Subcutaneous abdominal adipose tissue (tissue), 5 donors: ENCODE data around the gene ATG2A.

ENCODE experiments used
- H3K27ac ChIP-seq: one replicate; pipeline ENCODE4 v1.7.0; 2013; ENCODE audit warnings: low read depth, mild to moderate bottlenecking, inconsistent platforms, low read length, moderate library complexity
- H3K27me3 ChIP-seq, 5 donors: one replicate each; pipeline ENCODE4 v1.7.0; 2013; ENCODE audit warnings: low read length in 5 of 5, inconsistent platforms in 1 of 5; ENCODE audit not compliant: control insufficient read depth in 5 of 5, insufficient read depth in 4 of 5
- H3K36me3 ChIP-seq, 5 donors: one replicate each; pipeline ENCODE4 v1.7.0; 2013; ENCODE audit warnings: low read length in 5 of 5; ENCODE audit not compliant: control insufficient read depth in 5 of 5, insufficient read depth in 5 of 5
- H3K4me1 ChIP-seq, 5 donors: one replicate each; pipeline ENCODE4 v1.7.0; 2013; ENCODE audit warnings: low read length in 5 of 5, mild to moderate bottlenecking in 3 of 5, moderate library complexity in 1 of 5; ENCODE audit not compliant: control insufficient read depth in 5 of 5, insufficient read depth in 5 of 5
- H3K4me3 ChIP-seq, 5 donors: one replicate each; pipeline ENCODE4 v1.7.0; 2013; ENCODE audit warnings: low read length in 5 of 5, low read depth in 1 of 5
- H3K9ac ChIP-seq, 5 donors: one replicate each; pipeline ENCODE4 v1.7.0; 2013; ENCODE audit warnings: low read length in 5 of 5, mild to moderate bottlenecking in 4 of 5, moderate library complexity in 3 of 5
- H3K9me3 ChIP-seq, 5 donors: one replicate each; pipeline ENCODE4 v1.7.0; 2013; ENCODE audit warnings: low read length in 5 of 5; ENCODE audit not compliant: control insufficient read depth in 5 of 5
- donor health status: healthy.
- donor health status: healthy.
- donor health status: healthy.
- donor health status: healthy.
- donor health status: healthy.

Gene ATG2A

DNA sequence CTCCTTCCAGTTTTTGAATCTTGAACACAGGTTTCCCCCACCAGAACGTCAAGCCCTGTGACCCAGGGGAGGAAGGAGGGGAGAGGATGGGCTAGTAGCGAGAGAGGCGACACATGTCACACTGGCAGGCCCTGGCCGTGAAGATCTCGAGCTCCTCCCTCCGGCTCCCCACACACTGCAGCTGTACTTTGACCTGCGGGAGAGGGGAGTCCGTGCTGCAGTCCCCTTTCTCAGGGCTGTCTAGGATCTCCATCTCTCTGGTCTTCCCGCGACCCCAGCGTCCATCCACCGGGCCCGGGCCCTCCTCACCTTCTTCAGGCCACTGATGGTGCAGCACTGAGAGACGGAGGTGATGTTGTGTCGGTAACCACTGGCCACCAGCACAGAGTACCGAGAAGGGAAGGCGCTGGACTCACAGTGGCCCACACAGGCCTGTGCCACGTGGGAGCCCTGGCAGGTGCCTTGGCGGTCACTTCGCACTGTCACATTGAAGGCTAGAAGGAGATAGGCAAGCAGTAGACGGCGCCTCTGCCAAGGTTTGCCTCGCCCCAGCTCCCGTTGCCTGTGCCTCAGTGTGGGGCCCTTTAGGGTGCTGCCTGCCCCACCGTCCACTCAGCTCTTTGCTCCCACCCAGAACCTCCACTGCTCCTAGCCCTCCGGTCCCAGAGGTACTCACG is 17.8 kb upstream of the ATG2A start:
- H3K36me3 ChIP-seq, result peaks cover 0 to 62% (median 54%) of the 10 kb centered on the region in 5 donors
- H3K9ac ChIP-seq, result no peak overlapping the region

DNA sequence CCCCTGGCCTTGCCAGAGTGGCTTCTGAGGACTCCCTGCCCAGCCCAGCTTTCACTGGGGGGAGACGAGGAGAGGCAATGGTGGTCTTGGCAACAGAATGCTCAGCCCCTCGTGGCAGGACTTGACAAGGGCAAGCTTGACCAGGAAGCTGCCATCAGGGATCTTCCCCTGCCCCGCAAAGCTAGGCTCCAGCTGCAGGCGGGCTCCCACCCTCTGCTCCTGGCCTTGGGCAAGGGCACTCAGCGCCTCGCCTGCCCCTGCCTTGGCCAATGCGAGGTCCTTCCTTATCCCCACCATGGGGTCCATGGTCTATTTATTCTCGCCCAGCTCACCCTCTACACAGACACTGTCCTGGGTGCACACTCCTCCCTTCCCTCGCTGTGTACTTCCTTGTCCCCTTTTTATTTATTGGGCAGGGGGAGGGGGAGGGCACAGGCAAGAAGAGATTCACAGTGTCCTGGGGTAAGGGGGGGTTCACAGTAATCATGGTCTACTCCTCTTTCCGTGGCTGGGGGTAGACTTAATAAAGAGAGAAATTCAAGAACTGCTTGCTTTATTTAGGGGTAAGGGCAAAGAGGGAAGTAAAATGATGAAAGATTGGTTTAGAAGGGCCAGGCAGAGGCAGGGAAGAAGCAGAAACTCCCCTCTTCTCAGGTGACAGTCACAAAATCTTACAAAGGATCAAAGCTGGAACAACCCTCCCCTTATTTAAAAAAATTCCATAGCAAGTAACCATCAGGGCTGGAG is 17.1 kb upstream of the ATG2A start:
- Histone ChIP-seq H3K27me3 (no peaks in the 10 kb centered on the region), H3K27ac (no peak overlapping the region), H3K9me3 (no peaks in the 10 kb centered on the region), H3K4me3 (no peak overlapping the region), H3K4me1 (no peaks in the 10 kb centered on the region), H3K36me3 (peaks cover 0 to 69% (median 60%) of the 10 kb centered on the region in 5 donors), H3K9ac (no peak overlapping the region)

More for the DNA sequence above, 17.8 kb upstream of the ATG2A start:
- no peak overlapping the region for H3K27ac ChIP-seq
- H3K4me1 ChIP-seq, result no peaks in the 10 kb centered on the region
- H3K27me3 ChIP-seq, result no peaks in the 10 kb centered on the region
- no peaks in the 10 kb centered on the region for H3K9me3 ChIP-seq
- H3K4me3 ChIP-seq, result no peak overlapping the region

DNA sequence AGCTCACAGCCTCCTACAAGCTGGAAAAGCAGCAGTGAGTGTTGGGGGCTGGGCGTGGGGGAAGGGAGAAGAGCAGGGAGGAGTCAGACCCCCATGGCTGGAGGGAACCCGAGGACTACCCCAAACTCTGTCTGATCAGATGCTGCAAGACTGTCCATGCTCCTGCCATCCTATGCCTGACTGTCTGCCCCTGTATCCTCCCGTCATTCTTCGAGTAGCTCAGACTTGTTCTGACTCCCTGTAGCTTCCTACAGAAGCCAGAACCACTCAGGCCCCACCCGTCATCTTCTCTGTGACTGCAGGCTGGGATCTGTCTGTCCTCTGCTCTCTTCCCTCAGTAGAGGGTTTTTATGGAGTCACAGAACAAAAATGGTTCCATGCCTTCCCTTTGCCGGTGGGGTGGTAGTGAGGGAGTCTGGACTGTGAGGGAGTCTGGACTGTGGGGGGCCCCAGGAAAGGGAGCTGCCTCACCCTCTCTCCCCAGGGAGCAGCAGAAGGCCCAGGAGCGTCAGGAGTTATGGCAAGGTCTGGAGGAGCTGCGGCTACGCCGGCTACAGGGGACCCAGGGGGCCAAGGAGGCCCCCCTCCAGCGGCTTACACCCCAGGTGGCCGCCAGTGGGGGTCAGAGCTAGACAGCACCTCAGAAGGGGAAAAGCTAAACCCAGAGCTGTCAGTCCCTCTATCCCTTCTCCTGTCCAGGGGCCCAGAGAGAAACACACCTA is 16.4 kb upstream of the ATG2A start:
- H3K4me1 ChIP-seq, result no peaks in the 10 kb centered on the region
- H3K9ac ChIP-seq, result no peak overlapping the region
- no peak overlapping the region for H3K27ac ChIP-seq
- no peaks in the 10 kb centered on the region for H3K27me3 ChIP-seq
- H3K4me3 ChIP-seq, result no peak overlapping the region
- H3K9me3 ChIP-seq, result no peaks in the 10 kb centered on the region
- H3K36me3 ChIP-seq, result peaks cover 0 to 73% (median 64%) of the 10 kb centered on the region in 5 donors

DNA sequence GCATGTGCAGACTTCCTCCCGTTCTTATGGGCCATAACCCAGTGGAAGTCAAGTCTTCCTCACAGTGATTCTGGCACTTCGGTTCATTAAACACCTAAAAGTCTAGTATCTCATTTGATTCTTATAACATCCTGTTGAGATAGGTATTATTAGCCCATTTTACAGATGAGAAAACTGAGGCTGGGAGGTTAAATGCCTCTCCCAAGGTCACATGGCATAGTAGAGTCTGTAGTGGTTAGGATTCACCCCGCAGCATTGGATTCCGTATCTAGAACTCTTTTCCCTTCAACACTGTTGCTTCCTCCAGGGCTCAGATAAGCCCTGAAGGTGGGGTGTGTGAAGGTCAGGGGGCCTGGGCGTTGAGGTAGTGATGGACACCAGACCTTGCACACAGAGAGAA is 15.3 kb upstream of the ATG2A start:
- Histone ChIP-seq H3K4me3 (no peak overlapping the region), H3K27ac (no peak overlapping the region), H3K9me3 (no peaks in the 10 kb centered on the region), H3K27me3 (no peaks in the 10 kb centered on the region), H3K4me1 (no peaks in the 10 kb centered on the region), H3K9ac (no peak overlapping the region), H3K36me3 (peaks cover 0 to 81% (median 72%) of the 10 kb centered on the region in 5 donors)

- H3K27ac ChIP-seq, result no peak overlapping the region
- no peaks in the 10 kb centered on the region for H3K27me3 ChIP-seq
- no peak overlapping the region for H3K9ac ChIP-seq
- H3K36me3 ChIP-seq, result peaks cover 0 to 90% (median 77%) of the 10 kb centered on the region in 5 donors
- H3K9me3 ChIP-seq, result no peaks in the 10 kb centered on the region
- H3K4me1 ChIP-seq, result peaks cover 0 to 5% (median 2%) of the 10 kb centered on the region in 5 donors
- H3K4me3 ChIP-seq, result no peak overlapping the region
Observed at GRCh38 chr11:64931290-64931689, 14.3 kb upstream of the ATG2A start.

GRCh38 chr11:64930340-64930739 is 13.3 kb upstream of the ATG2A start:
- Histone ChIP-seq H3K9me3 (no peaks in the 10 kb centered on the region), H3K27me3 (no peaks in the 10 kb centered on the region), H3K4me1 (peaks cover 0 to 15% (median 12%) of the 10 kb centered on the region in 5 donors), H3K27ac (no peak overlapping the region), H3K4me3 (no peak overlapping the region), H3K9ac (no peak overlapping the region), H3K36me3 (peaks cover 0 to 86% (median 77%) of the 10 kb centered on the region in 5 donors)

DNA sequence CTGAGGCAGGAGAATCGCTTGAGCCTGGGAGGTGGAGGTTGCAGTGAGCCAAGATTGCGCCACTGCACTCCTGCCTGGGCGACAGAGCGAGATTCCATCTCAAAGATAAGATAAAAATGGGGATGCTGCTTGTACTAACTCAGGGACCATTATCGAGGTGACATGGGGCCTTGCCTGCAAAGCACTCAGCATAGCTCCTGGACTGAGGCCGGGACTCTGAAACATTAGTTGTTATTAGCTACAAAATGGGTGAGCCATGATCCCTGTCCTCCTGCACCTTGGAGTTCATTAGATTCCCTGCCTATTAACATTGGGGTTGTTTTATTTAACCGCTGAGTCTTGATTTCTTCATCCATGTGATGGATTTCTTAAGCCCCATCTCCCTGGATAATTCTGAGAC is 12.6 kb upstream of the ATG2A start:
- peaks cover 0 to 79% (median 70%) of the 10 kb centered on the region in 5 donors for H3K36me3 ChIP-seq

DNA sequence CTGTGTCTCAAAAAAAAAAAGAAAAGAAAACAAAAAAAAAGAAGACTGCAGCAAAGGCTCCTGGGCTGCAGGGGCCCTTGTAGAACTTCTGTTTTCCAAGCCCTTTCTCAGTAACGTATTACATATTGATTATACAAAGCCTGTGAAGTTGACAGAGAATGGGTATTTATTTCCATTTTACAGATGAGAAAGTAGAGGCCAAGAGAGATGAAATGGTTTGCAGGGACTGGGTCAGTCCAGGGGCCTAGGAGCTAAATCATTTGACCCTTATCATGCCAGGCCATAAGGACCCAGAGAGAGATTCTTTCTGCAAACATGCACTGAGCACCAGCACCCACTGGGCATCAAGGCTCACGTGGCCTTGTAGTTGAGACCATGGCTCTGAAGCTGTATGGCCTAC is 11.9 kb upstream of the ATG2A start:
- Histone ChIP-seq H3K36me3 (peaks cover 0 to 72% (median 63%) of the 10 kb centered on the region in 5 donors), H3K27ac (no peak overlapping the region), H3K27me3 (no peaks in the 10 kb centered on the region), H3K9me3 (no peaks in the 10 kb centered on the region), H3K4me3 (no peak overlapping the region), H3K4me1 (peaks cover under 1 to 25% (median 22%) of the 10 kb centered on the region in 5 donors), H3K9ac (no peak overlapping the region)

More for the DNA sequence above, 12.6 kb upstream of the ATG2A start:
- Histone ChIP-seq H3K9ac (no peak overlapping the region), H3K9me3 (no peaks in the 10 kb centered on the region), H3K4me1 (peaks cover 0 to 20% (median 17%) of the 10 kb centered on the region in 5 donors), H3K4me3 (no peak overlapping the region), H3K27ac (no peak overlapping the region), H3K27me3 (no peaks in the 10 kb centered on the region)

DNA sequence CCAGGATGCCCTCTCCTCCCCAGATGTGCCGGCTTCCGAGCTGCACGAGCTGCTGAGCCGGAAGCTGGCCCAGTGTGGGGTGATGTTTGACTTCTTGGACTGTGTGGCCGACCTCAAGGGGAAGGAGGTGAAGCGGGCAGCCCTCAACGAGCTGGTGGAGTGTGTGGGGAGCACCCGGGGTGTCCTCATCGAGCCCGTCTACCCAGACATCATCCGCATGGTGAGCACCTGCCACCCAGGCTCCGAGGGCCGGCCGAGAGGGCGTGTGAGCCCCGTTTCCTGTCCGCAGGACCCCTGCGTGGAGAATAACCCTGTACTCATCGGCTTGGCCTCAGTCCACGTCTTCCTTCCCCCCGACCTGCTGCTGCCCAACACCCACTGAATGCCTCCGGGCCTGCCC is 9.7 kb upstream of the ATG2A start:
- Histone ChIP-seq H3K27ac (no peak overlapping the region), H3K36me3 (peaks cover 0 to 50% (median 40%) of the 10 kb centered on the region in 5 donors)

More for the DNA sequence above, 9.7 kb upstream of the ATG2A start:
- peaks cover 3 to 32% (median 30%) of the 10 kb centered on the region in 5 donors for H3K4me1 ChIP-seq
- H3K4me3 ChIP-seq, result no peak overlapping the region
- H3K9me3 ChIP-seq, result no peaks in the 10 kb centered on the region
- H3K27me3 ChIP-seq, result no peaks in the 10 kb centered on the region
- H3K9ac ChIP-seq, result peak overlapping the region in 1 of 5 donors; percentile 28
